HG02763 (cell line): ENCODE results near the gene COL26A1.
"Not testable (repeated sequence)": the region's sequence is repeated elsewhere in the genome, so short reads cannot be mapped to it uniquely, and the experiment has no call there.

Experiments used
- ATAC-seq: cut with Tn5 transposase; IDR thresholded peaks from one replicate; pipeline ENCODE4 v1.9.1; 2021; ENCODE audit warnings: mild to moderate bottlenecking, moderate library complexity; ENCODE audit not compliant: unreplicated experiment

The COL26A1 gene

DNA sequence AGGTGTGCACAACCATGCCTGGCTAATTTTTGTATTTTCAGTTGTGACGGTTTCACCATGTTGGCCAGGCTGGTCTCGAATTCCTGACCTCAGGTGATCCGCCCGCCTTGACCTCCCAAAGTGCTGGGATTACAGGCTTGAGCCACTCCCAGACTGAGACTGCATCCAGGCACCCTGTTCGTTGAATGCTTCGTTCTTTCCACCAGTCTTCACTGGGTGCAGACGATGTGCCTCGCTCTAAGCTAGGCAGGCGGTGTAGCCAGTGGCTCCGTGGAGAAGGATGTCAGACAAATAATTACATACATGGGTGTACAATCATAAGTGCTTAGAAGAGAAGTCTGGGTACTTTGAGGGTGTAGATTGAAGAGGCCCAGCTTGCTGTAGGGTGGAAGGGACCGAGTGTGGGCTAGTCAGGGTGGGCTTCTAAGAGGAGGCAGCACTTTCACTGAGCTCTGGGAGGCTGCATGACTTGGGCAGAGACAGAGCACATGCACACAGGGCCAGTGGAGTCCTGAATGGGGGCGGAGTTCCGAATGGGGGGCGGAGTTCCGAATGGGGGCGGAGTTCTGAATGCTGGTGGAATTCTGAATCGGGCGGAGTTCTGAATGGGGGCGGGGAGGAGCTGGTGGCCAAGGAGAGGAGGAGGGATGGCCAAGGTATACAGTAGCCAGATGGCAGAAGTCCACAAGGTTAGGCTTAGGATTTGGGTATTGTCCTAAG is 74.3 kb downstream of the COL26A1 start:
- ATAC-seq = no peak

DNA sequence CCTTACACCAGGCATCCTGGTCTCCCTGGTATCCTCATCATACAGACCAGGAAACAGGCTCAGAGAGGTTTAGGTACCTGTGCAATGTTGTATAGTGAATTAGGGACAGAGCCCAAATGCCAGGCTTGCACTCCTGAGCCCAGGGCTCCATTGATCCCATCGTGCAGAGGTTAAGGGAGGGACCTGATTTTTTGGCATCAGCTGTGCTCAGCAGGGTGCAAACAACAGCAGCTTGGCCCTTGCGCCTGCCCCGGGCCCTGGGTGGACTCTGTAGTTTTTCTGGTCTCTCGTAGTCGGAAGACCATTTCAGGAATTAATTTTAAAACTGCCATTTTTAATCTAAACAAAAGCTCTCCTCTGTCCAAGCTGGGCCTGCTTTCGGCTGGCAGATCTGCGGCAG is 79.2 kb downstream of the COL26A1 start:
- ATAC-seq = no peak

DNA sequence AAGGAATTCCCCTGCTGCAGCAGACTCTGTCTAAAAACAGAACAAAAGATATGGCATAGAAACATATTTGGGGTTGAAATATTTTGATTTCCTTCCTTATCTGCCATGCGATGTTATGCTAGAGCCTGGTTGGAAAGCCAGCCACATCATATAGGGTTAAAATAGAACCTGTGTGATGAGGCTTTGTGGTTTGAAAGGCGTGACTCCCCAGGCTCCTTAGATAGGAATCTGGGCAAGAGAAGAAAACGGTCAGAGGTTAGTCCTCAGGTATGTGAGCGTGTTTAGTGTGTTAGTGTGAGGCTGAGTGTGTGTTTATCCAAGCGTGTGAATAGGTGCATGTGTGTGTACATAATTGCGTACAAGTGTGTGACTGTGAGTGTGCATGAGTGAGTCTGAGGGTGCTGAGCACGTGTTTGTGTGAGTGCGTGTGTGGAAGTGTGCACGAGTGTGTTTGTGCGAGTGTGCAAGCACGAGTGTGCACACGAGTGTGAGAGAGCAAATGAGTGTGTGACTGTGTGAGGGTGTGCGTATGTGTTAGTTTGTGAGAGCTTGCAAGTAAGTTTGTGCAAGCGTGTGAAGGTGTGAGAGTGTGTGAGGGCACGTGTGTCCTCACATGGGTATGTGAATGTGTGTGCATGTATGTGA is 79.9 kb downstream of the COL26A1 start:
- no peak for ATAC-seq

DNA sequence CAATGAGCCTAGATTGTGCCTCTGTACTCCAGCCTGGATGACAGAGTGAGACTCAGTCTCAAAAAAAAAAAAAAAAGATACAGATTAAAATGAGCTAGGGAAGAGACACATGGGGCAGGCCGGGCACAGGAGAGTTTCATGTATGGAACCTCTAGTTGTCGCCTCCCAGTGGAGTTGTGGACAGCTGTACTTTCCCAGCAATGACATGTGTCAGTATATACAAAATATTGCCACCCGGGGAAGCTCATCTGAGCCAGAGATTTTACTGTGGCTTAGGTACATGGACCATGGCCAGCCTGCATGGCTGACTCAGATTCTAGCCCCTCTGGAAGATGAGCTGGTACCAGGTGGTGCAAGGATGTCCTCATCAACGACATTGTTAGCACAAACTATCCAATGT is 87.4 kb downstream of the COL26A1 start:
- ATAC-seq = no peak

DNA sequence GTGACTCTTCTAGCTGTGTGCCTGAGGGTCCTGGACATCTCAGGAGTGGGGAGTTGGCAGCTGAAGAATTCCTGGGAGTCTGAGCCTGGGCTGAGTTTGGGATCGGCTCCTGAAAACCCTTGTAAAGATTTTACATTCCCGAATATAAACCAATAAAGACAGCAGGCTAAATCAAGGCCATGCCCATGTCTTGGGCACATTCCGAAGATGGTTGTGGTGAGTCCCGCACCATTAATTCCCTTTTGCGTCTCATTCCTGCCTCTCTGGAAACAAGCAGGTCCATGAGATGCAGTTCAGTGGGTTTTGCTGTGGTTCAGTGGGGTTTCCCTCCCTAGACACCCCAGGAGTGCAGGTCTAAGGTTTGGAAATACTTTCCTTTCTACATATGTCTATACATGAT is 90.9 kb downstream of the COL26A1 start:
- ATAC-seq = no peak

DNA sequence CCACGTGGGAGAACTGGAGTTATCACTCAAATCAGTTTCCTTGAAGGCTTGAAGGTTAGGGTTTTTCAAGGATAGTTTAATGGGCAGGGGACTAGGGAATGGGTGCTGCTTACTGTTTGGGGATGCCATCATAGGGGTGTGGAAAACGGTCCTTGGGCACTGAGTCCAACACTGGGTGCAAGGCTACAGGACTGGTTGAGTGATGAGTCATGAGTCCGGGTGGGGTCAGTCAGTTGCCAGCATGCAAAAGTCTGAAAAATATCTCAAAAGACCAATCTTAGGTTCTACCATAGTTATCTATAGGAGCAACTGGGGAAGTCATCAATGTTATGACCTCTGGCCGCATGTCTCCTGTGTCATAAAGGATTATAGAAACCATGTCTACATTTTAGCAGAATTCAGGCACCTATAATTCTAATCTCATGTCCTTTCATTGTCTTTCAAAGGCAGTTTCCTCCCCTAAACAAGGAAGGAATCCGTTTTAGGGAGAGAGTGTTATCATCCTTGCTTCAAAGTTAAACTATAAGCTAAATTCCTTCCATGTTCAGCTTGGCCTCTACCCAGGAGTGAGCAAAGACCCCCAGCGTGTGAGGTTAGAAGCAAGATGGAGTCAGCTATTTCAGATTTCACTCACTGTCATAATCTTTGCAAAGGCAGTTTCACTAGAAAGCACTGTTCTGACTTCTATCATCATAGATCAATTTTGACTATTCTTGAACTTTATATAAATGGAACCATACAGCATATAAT is 94.5 kb downstream of the COL26A1 start:
- ATAC-seq = no peak

DNA sequence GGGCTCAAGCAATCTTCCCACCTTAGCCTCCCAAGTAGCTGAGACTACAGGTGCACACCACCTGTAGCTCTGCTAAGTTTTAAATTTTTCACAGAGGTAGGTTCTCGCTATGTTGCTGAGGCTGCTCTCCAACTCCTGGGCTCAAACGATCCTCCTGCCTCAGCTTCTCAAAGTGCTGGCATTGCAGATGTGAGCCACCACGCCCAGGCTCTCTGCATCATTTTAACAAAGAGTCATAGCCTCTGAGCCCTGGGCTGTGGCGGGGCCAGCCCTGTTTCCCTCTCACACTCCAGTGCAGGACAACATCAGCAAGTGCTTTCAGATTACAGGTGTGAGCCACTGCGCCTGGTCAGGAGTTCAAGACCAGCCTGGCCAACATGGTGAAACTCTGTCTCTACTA is 102.5 kb downstream of the COL26A1 start:
- ATAC-seq = no peak

DNA sequence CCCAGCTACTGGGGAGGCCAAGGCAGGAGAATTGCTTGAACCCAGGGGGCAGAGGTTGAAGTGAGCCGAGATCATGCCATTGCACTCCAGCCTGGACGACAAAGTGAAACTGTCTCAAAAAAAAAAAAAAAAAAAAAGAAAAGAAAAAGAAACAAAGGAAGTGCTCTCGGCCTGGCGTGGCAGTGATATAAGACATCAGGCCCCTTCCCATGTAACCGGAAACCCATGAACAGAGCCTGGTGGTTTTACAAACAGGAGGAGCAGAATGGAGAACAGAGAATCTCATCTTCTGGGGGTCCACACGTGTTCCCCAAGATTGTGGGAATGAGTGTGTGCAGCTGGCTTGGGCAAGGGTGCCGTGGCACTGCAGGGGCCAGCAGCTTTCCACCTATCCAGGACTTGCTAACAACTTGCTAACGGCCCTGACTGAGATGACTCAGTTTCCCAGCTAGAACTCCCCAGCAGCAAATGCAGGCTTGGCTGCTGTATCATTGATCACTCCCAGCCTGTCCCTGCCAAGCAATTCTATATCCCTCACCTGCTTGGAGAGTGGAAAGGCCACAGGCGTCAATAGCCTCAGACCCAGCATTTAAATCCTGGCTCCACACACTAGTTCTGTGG is 103.0 kb downstream of the COL26A1 start:
- ATAC-seq = no peak

DNA sequence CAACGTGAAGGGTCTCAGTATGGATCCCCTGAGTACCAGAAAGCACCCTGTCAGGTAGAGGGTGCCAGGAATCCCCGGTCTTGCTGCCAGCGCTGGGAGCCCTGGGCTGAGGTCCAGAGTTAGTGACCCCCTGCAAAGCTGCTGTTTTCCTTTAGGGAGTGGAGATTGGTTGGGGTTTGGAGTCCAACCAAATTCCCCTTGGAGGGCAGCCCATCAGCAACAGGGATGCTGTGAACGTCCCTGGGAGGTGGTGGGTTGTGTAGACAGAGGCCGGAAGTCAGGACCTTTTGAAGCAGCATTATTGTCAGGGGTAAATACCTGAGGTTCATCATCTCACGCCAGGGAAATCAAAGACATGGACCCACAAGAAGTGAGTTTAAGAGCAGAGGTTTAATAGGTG is 104.2 kb downstream of the COL26A1 start:
- ATAC-seq = no peak

DNA sequence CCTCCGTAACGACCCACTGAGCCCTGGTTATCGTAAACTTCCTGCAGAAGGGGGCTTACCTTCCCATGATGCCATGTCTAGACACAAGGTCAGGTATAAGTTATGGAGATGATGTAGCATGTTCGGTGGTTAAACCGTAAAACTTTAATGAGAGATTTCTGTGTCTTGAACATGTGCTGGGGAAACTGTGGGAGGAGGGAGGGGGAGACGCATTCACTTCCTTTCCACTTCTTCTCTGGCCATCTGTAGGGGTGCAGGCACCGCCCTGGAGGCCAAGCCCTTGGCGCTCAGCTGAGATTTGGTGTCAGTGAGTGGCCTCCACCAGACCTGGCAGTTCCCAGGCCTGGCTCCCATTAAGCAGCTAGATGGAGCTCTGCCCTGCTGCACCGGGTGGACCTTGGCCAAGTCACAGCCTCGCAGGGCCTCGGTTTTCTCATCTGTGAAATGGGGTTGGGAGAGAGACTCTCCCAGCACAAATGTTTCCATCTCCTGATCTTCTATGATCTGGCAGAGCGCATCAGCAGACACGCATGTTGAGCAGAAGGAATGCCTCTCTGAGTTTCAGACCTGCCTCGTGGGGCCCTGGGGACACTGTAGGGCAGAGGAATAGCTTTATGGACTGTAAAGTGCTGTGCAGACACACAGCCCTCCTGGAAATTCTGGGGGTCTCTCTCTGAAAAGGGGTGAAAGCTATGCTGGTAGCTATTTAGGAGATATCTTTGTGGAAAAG is 106.0 kb downstream of the COL26A1 start:
- ATAC-seq = no peak

DNA sequence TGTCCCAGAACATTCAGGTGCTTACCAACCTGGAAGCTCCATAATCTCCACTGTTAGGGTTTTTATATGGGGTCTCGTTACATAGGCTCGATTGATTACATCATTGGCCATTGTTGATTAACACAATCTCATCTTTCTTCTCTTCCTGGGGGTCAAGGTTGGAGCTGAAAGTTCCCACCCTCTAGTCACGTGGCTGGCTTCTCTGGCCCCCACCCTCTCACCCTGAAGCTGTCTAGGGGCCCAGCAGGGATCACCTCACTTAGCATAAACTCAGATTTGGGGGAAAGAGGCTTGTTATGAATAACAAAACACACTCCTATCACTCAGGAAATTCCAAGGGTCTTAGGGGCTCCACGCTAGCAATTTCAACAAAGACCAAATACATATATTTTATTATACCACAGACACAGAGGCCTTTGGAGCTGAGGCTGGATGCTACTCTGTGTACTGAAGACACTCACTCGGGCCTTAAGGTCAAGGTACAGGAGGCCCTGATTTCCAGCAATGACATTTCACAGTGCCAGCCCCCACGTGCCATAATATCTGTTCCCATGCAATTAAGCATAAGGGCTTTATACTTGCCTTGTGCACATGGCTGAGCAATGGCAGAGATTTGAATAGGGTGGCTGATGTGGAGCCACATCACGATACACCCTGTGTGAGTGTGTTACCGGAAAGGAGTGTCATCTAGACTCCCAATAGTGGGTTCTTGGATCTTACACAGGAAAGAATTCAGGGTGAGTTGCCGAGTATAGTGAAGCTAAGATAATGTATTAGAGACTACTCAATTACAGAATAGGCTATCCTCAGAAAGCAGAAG is 108.2 kb downstream of the COL26A1 start:
- no peak for ATAC-seq

DNA sequence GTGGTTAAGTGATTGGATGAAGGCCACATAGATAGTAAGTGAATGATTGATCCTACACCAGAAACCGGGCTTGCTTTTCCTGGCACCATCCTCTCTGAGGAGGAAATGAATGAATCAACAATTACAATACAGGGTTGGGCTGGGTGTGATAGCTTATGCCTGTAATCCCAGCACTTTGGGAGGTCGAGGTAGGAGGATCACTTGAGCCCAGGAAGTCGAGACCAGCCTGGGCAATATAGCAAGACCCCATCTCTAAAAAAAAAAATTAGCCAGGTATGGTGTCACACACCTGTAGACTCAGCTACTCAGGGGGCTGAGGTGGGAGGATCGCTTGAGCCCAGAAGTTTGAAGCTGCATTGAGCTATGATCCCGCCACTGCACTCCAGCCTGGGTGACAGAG is 111.5 kb downstream of the COL26A1 start:
- ATAC-seq = no peak

DNA sequence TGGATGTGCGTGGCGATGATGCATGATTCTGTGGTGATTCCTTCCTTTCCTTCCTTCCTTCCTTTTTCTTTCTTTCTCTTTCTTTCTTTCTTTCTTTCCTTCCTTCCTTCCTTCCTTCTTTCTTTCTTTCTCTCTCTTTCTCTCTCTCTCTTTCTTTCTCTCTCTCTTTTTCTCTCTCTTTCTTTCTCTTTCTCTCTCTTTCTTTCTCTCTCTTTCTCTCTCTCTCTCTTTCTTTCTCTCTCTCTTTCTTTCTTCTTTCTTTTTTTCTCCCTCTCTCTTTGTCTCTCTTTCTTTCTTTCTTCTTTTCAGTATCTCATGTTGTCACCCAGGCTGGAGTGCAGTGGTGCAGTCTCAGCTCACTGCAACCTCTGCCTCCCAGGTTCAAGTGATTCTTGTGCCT is 113.0 kb downstream of the COL26A1 start:
- ATAC-seq = not testable (repeated sequence)

DNA sequence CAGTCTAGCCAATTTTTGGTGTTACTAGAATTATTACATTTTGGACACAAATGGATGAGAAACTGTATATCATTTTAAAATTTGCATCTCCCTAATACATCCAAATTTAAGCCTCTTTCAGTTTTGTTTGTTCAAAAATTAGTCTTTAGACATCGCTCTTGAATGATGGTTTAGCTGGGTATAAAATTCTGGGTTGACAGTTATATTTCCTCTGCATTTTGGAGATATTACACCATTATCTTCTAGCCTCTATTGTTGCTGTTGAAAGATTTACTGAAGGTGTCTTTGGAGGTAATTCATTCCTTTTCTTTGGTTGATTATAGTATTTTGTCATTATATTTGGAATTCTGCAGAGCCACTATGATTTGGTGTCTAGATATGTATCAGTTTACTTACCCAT is 116.5 kb downstream of the COL26A1 start:
- no peak for ATAC-seq

DNA sequence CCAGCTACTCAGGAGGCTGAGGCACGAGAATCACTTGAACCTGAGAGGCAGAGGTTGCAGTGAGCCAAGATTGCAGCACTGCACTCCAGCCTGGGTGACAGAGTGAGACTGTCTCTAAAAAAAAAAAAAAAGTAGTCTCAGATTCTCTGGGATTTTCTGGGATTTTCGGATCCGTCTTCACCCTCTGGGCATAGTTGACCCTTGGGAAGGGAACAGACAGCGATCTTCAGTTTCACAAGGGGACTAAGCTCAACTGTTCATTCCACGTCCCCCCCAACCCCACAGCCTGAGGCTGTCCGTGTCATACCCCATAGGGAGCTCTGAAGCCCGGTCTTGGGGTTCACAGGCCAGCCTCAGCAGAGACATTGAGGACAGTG is 123.4 kb downstream of the COL26A1 start:
- ATAC-seq = not testable (repeated sequence)

DNA sequence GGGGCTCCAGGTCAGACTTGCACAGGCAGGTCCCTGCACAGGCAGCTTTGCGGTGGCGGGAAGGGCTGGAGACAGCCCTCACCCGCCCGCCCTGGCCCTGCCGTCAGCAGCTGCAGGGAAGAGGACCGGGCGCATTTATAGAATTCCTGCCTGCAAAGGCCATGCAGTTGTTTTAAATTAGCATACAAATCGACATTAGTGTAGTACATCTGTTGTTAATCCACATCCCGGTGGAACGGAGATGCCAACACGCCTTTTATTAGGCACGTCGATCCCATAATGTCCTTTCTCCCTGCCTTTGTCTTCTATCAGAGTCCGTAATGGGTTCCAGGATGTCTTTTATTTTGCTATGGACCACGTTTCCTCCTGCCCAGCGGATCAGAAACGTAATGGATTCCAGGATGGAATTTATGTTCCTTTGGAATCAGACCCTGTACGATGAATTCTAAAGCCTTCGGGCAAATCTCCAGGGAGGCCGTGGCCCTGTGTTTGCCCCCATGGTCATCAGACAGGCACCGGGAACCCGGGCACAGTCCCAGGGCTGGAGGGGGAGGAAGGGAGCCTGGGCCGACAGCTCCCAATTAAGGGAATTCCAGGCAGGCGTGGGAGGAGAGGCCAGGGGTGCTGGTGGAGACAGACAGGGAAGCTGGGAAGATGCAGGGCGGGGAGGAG is 123.9 kb downstream of the COL26A1 start:
- no peak for ATAC-seq

DNA sequence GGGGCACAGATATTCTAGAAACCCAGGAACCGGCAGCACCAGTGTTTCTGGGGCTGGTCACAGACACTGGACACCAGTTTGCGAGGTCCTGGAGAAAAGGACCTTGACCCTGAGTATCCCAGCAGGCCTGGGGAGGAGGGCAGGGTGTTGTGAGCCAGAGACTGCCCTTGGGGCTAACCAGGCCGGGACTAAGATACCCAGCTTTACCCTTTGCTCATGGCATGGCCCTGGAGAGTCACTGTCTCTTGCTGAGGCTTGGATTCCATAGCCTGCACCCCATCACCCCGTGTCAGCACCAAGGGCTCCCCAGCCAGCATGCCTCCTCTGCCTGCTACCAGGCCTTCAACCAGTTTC is 124.4 kb downstream of the COL26A1 start:
- no peak for ATAC-seq

DNA sequence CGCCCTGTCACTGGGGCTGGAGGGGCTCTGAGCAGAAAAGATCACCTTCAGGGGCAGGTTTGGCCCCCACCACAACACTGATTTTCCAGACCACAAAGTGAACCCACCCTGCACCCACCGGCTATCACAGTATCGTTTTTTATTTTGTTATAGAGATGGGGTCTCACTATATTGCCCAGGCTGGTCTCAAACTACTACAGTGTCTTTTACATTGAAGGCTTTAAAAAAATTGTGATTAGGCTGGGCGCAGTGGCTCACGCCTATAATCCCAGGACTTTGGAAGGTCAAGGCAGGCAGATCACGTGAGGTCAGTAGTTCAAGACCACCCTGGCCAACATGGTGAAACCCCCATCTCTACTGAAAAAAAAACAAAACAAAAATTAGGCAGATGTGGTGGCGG is 125.1 kb downstream of the COL26A1 start:
- ATAC-seq = no peak

DNA sequence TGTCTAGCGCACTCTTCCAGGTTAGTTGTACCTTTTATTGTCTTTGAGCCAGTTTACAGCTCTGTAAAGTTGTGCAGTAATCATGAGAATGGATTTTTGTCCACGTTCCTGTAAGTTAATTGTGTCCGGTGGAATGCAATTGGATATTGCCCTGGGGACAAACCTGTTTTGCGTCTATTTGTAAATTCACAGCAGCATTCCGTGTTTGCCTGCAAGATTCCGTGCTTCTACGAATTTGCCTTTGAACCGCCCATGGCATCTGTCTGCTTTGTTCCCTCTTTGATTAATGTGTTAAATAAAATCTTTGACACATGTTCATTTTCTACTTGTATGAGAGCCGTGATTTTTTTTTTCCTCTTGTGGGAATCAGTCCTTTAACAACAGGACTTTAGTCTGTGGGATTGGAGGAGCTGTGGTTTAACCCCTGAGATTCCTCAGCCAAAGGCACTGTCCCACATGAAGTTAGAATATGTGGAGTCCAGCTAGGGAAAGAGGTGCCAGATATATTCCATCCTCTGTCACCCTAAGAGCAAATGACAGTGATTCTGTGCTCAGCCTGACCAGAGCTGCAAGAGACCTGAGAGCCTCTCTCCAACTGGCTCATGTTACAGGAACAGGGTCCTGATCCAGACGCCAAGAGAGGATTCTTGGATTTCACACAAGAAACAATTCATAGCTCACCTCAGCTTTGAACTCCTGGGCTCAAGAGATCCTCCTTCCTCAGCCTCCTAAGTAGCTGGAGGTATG is 126.3 kb downstream of the COL26A1 start:
- ATAC-seq = no peak
